ENCODE measurements around the gene DNAH9.

The DNAH9 gene

DNA sequence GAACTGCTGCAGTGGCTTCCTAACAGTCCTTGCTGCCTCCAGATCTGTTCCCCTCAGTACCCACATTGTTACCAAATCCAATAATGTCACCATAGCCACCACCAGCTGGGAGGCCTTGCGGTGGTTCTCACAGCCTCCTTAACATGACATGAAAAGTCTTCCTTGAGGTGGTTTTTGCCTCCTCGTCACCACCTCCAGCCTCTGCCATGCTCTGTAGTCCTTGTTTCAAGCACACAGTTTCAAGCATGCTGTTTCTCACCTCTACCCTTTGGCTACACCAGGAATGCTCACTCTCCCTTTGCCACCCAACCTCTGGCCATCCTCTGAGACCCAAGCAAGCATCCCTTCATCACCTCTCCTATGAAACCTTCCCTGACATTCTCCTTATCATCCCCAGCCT is 47.2 kb downstream of the DNAH9 start:
- DNase-seq (ENCODE audit: insufficient read length, low spot score) (no peak), FAIRE-seq (no peak)
- no peak for TF ChIP-seq POLR2A (IDR thresholded peaks at IDR 0.05; ENCODE audit: low read depth, low read length)

GRCh38 chr17:11651089-11651488 is 52.8 kb downstream of the DNAH9 start:
- DNase-seq (ENCODE audit: insufficient read length, low spot score), result no peak
- no peak for FAIRE-seq
- TF ChIP-seq POLR2A (IDR thresholded peaks at IDR 0.05; ENCODE audit: low read depth, low read length), result no peak

GRCh38 chr17:11668618-11669017 is 70.3 kb downstream of the DNAH9 start:
- FAIRE-seq, result no peak

GRCh38 chr17:11671126-11671525 is 72.9 kb downstream of the DNAH9 start:
- no peak for DNase-seq (ENCODE audit: insufficient read length, low spot score)
- TF ChIP-seq POLR2A (IDR thresholded peaks at IDR 0.05; ENCODE audit: low read depth, low read length), result no peak
- no peak for FAIRE-seq

More at GRCh38 chr17:11668618-11669017, 70.3 kb downstream of the DNAH9 start:
- TF ChIP-seq POLR2A (IDR thresholded peaks at IDR 0.05; ENCODE audit: low read depth, low read length), result no peak
- DNase-seq (ENCODE audit: insufficient read length, low spot score), result no peak

GRCh38 chr17:11682646-11683045 is 84.4 kb downstream of the DNAH9 start:
- DNase-seq (ENCODE audit: insufficient read length, low spot score), result no peak
- no peak for FAIRE-seq
- TF ChIP-seq POLR2A (IDR thresholded peaks at IDR 0.05; ENCODE audit: low read depth, low read length), result no peak

DNA sequence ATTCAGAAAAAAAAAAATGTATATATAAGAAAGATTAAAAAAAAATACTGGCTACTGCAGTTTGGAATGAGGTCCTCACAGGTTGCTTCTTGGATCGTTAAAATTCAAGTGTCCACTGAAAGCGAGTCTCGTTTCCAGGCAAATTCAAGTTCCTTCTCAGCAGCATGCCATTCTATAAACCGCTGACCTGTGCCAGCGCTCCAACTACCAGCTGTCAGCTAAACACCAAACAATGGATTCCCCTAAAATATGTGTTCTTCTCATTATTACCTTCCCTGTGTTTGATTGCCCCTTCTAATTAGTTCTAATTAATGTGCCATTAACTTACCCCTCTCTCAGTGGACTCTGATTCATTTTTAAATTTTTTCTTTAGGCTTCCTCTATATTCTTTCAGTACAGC is 92.4 kb downstream of the DNAH9 start:
- FAIRE-seq, result no peak
- no peak for TF ChIP-seq POLR2A (IDR thresholded peaks at IDR 0.05; ENCODE audit: low read depth, low read length)
- DNase-seq (ENCODE audit: insufficient read length, low spot score), result no peak

- no peak for TF ChIP-seq POLR2A (IDR thresholded peaks at IDR 0.05; ENCODE audit: low read depth, low read length)
- DNase-seq (ENCODE audit: insufficient read length, low spot score) (no peak), FAIRE-seq (no peak)
Observed at GRCh38 chr17:11692688-11693087, 94.4 kb downstream of the DNAH9 start.

DNA sequence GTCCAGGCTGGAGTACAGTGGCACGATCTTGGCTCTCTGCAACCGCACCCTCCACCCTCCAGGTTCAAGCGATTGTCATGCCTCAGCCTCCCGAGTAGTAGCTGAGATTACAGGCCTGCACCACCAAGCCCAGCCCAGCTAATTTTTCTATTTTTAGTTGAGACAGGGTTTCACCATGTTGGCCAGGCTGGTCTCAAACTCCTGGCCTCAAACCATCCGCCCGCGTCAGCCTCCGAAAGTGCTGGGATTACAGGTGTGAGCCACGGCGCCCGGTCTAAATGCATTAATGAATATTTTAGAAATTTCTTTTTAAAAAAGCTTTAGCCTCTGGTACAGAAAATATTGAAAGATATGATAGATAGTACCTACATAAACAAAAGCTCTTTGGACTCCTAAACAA is 95.0 kb downstream of the DNAH9 start:
- FAIRE-seq (no peak), DNase-seq (ENCODE audit: insufficient read length, low spot score) (no peak)
- no peak for TF ChIP-seq POLR2A (IDR thresholded peaks at IDR 0.05; ENCODE audit: low read depth, low read length)

DNA sequence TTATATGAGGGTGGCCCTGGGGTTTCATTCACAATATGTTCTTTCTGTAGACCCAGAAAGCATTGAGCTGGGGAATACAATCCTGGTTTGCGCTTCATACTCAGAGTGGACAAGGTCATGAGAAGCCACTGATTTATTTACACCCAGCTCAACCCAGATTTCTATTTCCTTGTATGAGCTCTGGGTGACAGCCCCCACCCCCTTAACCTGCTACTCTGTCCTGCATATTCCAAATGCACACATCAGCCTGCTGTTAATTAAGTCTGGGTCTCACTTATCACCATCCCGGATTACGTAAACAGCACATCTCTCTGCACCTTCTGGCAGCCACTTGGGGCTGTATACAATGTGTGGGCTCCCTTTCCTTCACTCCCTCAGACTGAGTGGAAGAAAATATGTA is 102.4 kb downstream of the DNAH9 start:
- no peak for FAIRE-seq
- TF ChIP-seq POLR2A (IDR thresholded peaks at IDR 0.05; ENCODE audit: low read depth, low read length), result no peak

GRCh38 chr17:11701911-11702310 is 103.6 kb downstream of the DNAH9 start:
- no peak for TF ChIP-seq POLR2A (IDR thresholded peaks at IDR 0.05; ENCODE audit: low read depth, low read length)
- FAIRE-seq, result no peak
- DNase-seq (ENCODE audit: insufficient read length, low spot score), result no peak

More for the DNA sequence above, 102.4 kb downstream of the DNAH9 start:
- DNase-seq (ENCODE audit: insufficient read length, low spot score), result no peak

DNA sequence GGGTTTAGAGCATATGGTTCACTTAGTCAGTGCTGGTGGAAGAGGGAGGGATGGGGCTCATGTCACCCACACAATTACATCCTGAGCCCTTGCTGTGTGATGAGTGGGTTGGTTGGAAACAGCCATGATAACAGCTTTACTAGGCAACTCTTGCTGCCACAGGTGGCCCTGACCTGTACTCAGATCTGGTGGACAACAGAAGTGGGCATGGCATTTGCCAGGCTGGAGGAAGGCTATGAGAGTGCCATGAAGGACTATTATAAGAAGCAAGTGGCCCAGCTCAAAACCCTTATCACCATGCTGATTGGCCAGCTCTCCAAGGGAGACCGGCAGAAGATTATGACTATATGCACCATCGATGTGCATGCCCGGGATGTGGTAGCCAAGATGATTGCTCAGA is 105.8 kb downstream of the DNAH9 start:
- DNase-seq (ENCODE audit: insufficient read length, low spot score) (no peak), FAIRE-seq (no peak)
- no peak for TF ChIP-seq POLR2A (IDR thresholded peaks at IDR 0.05; ENCODE audit: low read depth, low read length)

GRCh38 chr17:11705111-11705510 is 106.8 kb downstream of the DNAH9 start:
- no peak for FAIRE-seq
- no peak for DNase-seq (ENCODE audit: insufficient read length, low spot score)
- no peak for TF ChIP-seq POLR2A (IDR thresholded peaks at IDR 0.05; ENCODE audit: low read depth, low read length)

DNA sequence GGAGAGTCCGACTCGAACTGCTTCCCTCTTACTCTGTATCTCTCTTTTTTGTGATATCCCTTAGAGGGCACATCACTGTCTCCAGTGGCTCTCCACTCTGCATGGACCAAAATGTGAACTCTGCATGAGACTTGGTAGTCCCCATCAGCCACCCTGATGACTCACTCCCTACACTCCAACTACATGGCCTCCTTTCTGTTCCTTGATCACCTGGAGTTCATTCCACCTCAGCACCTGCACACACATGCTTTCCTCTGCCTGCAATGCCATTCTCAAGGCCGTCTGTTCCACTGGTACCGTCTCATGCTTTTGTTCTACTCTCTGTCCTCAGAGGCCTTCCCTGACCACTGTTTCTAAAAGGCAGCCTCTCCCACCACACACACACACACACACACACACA is 109.3 kb downstream of the DNAH9 start:
- FAIRE-seq (no peak), DNase-seq (ENCODE audit: insufficient read length, low spot score) (no peak)
- no peak for TF ChIP-seq POLR2A (IDR thresholded peaks at IDR 0.05; ENCODE audit: low read depth, low read length)

DNA sequence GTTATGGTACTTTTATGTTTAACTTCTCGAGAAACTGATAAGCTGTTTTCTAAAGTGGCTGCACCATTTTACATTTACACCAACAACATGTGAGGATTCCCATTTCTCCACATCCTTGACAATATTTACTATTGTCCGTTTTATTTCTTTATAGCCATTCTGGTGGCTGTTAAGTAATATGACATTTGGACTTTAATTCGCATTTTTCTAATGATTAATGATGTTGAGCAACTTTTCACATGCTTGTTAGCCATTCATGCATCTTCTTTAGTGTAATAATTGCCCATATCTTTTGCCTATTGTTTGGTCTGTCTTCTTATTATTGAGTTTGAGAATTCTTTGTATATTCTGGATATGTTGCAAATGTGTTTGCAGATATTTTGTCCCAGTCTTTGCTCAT is 114.2 kb downstream of the DNAH9 start:
- FAIRE-seq, result no peak

GRCh38 chr17:11719203-11719602 is 120.9 kb downstream of the DNAH9 start:
- DNase-seq (ENCODE audit: insufficient read length, low spot score) (no peak), FAIRE-seq (no peak)
- TF ChIP-seq POLR2A (IDR thresholded peaks at IDR 0.05; ENCODE audit: low read depth, low read length), result no peak

More for the DNA sequence above, 114.2 kb downstream of the DNAH9 start:
- no peak for DNase-seq (ENCODE audit: insufficient read length, low spot score)
- no peak for TF ChIP-seq POLR2A (IDR thresholded peaks at IDR 0.05; ENCODE audit: low read depth, low read length)

- DNase-seq (ENCODE audit: insufficient read length, low spot score) (no peak), FAIRE-seq (no peak)
- TF ChIP-seq POLR2A (IDR thresholded peaks at IDR 0.05; ENCODE audit: low read depth, low read length), result no peak
Observed at GRCh38 chr17:11719856-11720255, 121.6 kb downstream of the DNAH9 start.

All from H54 (cell line).